Pancreas (tissue), 10 donors: ENCODE results near the gene ABHD8. TPM values are rescaled to one million over a fixed set of nuclear protein-coding genes. Genes with fewer than 3 reads are reported as not detected.
A peak's percentile ranks its signal among the peaks of the same experiment; 100 is the strongest.

Experiments used
- ATAC-seq, 4 donors: fragments of 200-7000 bp; cut with Tn5 transposase; one replicate each; pipeline versions ENCODE4 v1.8.0 to v1.9.1; 2020; ENCODE audit warnings: mild to moderate bottlenecking in 4 of 4, moderate library complexity in 4 of 4
- DNase-seq, 6 donors: peaks; one replicate each; pipeline ENCODE4 v3.0.0-alpha.2; 2020
- FAIRE-seq: peaks from 2 replicates; lab custom pipeline; 2012; peaks lifted over from hg19 to GRCh38; lab: Jason Lieb, UNC
- H3K27ac ChIP-seq, 4 donors: fragments of 200-600 bp; sonication (generic); 1 replicate in 3 of 4; 2 replicates in 1 of 4; pipeline versions ENCODE4 v1.5.0 to v1.8.0; 2020
- H3K27me3 ChIP-seq, 4 donors: fragments of 200-600 bp; one replicate each; pipeline ENCODE4 v1.8.0; 2021
- H3K36me3 ChIP-seq, 3 donors: fragments of 200-600 bp; sonication (generic) in 1 of 3; one replicate each; pipeline versions ENCODE4 v1.5.0 to v1.8.0; 2020 to 2021
- H3K4me1 ChIP-seq, 3 donors: fragments of 200-600 bp; one replicate each; pipeline ENCODE4 v1.8.0; 2021
- H3K4me3 ChIP-seq, 4 donors: fragments of 200-600 bp; sonication (generic) in 2 of 4; one replicate each; pipeline versions ENCODE4 v1.5.0 to v1.8.0; 2020 to 2021
- H3K9me3 ChIP-seq, 4 donors: fragments of 200-600 bp; one replicate each; pipeline ENCODE4 v1.8.0; 2021
- WGBS, 2 donors: extraction: QIAGEN DNeasy Blood & Tissue Kit; methylation state at CpG; one replicate each; pipeline ENCODE4 v1.1.7; 2013; 5-methylcytosine and 5-hydroxymethylcytosine counted together
- intact Hi-C, 3 donors: fragments of 100-400 bp; cut with DNase I; formaldehyde crosslinking; loops; one replicate each; pipeline versions ENCODE4 v1.11.1 to v1.14.2; 2022
- polyA plus RNA-seq, 2 donors: library from polyadenylated mRNA; stranded (reverse); fragments of 200-250 nt; gene quantifications; one replicate each; pipeline ENCODE4 v1.2.3, GENCODE V29; 2013
- total RNA-seq, 6 donors: library from RNA; stranded (reverse); fragmentation: NEBNext Ultra II Directional in 4 of 6; extraction: Animal tissue kit (Norgen Biotek cat#: 25700) in 4 of 6; gene quantifications; one replicate each; pipeline versions ENCODE4 v1.2.1 to v1.2.4, GENCODE V29; 2021 to 2023
- TF ChIP-seq, protein P1 (sequence below), 4 donors: fragments of 200-600 bp; sonication (generic) in 3 of 4; IDR thresholded peaks; one replicate each; pipeline versions ENCODE4 v1.5.0 to v1.8.0; 2021; ENCODE audit warnings: antibody characterized with exemption in 4 of 4
- donor health status: healthy with polysubstance abuse.
- donor health status: DM: no; HTN: no; CAD: no; lungs with moderate emphysema.
- donor health status: DM: no; HTN: no; CAD: no.
- donor health status: control.
- donor health status: control.
- donor health status: Bipolar disorder and iron deficiency.
- donor health status: DM: yes; HTN: yes; CAD: no.
- donor health status: DM: no; HTN: no; CAD: no.
- donor health status: DM: no; HTN: no; CAD: no.
- donor health status: DM: yes; HTN: yes; CAD: no.

ABHD8 gene
- total and polyA plus RNA-seq, 8 donors: 5.2 to 8.6 (median 6.6) TPM

GRCh38 chr19:17333611-17334413 is 30.6 kb upstream of the ABHD8 start:
- FAIRE-seq (no peak), ATAC-seq (no peak), DNase-seq (peak in 2 of 6 donors; percentile 41 to 52)
- peak overlapping the region; percentile 75 to 85 (median 78) for H3K4me3 ChIP-seq
- no peaks in the 10 kb centered on the region for H3K9me3 ChIP-seq
- intact Hi-C loops: no loop called here
- no peaks in the 10 kb centered on the region for H3K36me3 ChIP-seq
- WGBS, 2 donors: 40 to 51% methylated on average over 43 to 52 of the region's 52 CpGs
- TF ChIP-seq, protein P1, sequence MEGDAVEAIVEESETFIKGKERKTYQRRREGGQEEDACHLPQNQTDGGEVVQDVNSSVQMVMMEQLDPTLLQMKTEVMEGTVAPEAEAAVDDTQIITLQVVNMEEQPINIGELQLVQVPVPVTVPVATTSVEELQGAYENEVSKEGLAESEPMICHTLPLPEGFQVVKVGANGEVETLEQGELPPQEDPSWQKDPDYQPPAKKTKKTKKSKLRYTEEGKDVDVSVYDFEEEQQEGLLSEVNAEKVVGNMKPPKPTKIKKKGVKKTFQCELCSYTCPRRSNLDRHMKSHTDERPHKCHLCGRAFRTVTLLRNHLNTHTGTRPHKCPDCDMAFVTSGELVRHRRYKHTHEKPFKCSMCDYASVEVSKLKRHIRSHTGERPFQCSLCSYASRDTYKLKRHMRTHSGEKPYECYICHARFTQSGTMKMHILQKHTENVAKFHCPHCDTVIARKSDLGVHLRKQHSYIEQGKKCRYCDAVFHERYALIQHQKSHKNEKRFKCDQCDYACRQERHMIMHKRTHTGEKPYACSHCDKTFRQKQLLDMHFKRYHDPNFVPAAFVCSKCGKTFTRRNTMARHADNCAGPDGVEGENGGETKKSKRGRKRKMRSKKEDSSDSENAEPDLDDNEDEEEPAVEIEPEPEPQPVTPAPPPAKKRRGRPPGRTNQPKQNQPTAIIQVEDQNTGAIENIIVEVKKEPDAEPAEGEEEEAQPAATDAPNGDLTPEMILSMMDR (IDR thresholded peaks at IDR 0.05): no peak
- peaks cover 0 to 19% (median 16%) of the 10 kb centered on the region in 3 donors for H3K4me1 ChIP-seq
- H3K27me3 ChIP-seq: no peaks in the 10 kb centered on the region
- peak overlapping the region in 1 of 4 donors; percentile 54 for H3K27ac ChIP-seq

DNA sequence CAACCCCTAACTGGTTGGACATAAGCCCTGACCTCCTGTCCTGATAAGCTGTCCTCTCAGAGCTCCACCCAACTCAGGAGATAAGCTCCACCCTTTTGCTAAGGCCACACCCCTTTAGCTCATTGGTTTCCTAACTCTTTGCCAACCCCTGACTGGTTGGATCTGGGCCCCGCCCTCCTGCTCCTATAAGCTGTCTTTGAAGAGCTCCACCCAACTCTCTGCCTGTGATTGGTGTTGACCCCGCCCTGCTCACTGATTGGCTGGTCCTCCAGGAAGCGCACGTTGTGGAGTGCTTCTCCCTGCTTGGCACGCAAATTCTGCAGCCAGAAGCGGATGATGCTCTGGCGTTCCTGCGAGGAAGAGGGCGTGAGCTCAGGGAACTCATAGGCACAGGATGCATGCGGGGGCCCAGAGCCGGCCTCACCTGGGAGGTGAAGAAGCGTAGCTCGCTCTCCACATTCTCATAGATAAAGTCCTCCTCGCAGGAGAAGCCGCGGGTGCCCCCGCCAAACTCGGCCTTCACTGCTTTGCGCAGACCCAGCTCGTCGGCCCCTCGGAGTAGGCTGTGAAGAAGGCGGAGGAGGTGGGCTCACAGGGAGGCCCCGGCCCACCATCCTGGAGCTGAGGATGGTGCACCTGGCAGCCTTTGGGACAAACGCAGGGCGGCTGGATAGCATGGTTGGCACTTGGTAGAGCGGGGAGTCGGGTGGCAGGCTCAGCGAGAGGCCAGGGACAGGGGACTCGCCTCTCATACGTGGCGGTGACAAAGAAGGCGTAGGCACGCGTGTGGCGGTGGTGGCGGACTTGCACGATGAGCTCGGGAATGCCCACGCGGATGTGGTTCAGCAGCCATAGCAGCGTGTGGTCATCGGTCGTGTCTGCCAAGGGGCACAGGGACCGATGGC is 29.7 kb upstream of the ABHD8 start:
- no peak for ATAC-seq
- intact Hi-C loops: no loop called here
- no peak overlapping the region for H3K27ac ChIP-seq

GRCh38 chr19:17332360-17332676 is 29.1 kb upstream of the ABHD8 start:
- H3K9me3 ChIP-seq: no peaks in the 10 kb centered on the region
- DNase-seq (no peak), FAIRE-seq (no peak), ATAC-seq (no peak)
- peaks cover 0 to 14% (median 12%) of the 10 kb centered on the region in 3 donors for H3K4me1 ChIP-seq
- whole genome bisulfite sequencing, 2 donors: 91 to 93% methylated on average over 8 of the region's 8 CpGs
- intact Hi-C loops: no loop called here
- no peak overlapping the region for H3K27ac ChIP-seq
- TF ChIP-seq, protein P1 (IDR thresholded peaks at IDR 0.05): no peak
- H3K36me3 ChIP-seq: no peaks in the 10 kb centered on the region
- H3K4me3 ChIP-seq: no peak overlapping the region
- no peaks in the 10 kb centered on the region for H3K27me3 ChIP-seq

More for the DNA sequence above, 29.7 kb upstream of the ABHD8 start:
- Histone ChIP-seq H3K4me3 (no peak overlapping the region), H3K9me3 (no peaks in the 10 kb centered on the region), H3K4me1 (peaks cover 0 to 14% (median 12%) of the 10 kb centered on the region in 3 donors), H3K36me3 (no peaks in the 10 kb centered on the region), H3K27me3 (no peaks in the 10 kb centered on the region)
- WGBS, 2 donors: 94 to 96% methylated on average over 45 of the region's 45 CpGs
- DNase-seq (peak in 1 of 6 donors; percentile 83), FAIRE-seq (no peak)
- TF ChIP-seq, protein P1 (IDR thresholded peaks at IDR 0.05): no peak

DNA sequence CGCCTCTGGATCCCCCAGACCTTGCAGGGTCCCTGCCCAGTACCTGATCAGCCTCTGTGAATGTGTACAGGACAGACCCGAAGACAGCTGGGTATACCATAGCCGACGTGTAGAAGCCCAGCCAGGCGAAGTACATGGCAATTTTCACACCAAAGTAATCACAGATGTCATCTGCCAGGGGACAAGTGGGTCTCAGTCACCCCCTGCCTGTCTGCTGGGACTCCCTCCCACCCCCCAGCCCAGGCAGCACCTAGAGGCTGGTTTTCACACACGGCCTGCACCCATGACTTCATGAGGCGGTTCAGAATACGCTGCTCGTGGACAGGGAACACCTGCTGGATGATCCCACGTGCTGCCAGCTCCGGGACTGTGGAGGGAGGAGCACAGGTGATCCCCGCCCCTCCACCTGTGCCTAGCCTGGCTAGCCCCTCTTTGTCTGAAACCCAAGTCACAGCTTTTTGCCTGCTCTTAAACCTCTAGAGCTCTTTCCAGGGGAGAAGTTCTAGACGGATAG is 27.9 kb upstream of the ABHD8 start:
- no peak for ATAC-seq
- intact Hi-C loops: no loop called here
- TF ChIP-seq, protein P1 (IDR thresholded peaks at IDR 0.05): no peak
- WGBS, 2 donors: 75 to 76% methylated on average over 13 of the region's 13 CpGs
- no peak for FAIRE-seq
- H3K27ac ChIP-seq: no peak overlapping the region
- no peaks in the 10 kb centered on the region for H3K9me3 ChIP-seq
- no peaks in the 10 kb centered on the region for H3K27me3 ChIP-seq
- no peak overlapping the region for H3K4me3 ChIP-seq
- peaks cover 0 to 12% (median 11%) of the 10 kb centered on the region in 3 donors for H3K4me1 ChIP-seq
- H3K36me3 ChIP-seq: no peaks in the 10 kb centered on the region
- no peak for DNase-seq
